NCI-H226 (cell line): Measurements from ENCODE around the gene IDS.
"Not testable (repeated sequence)": the region's sequence is repeated elsewhere in the genome, so short reads cannot be mapped to it uniquely, and the experiment has no call there.

Experiments used
- DNase-seq: peaks from one replicate; pipeline ENCODE4 v3.0.0-alpha.2; 2015

The IDS gene

GRCh38 chrX:149504915-149505651, at the start of gene IDS:
Gene IDS (minus strand): TSS chrX:149505306. CDS start chrX:149505137, 169 bp downstream.
- DNase-seq, result peak; percentile 78

- DNase-seq, result not testable (repeated sequence)
These were observed 46.8 kb upstream of the IDS start for GRCh38 chrX:149551939-149552248.

- DNase-seq, result not testable (repeated sequence)
These were observed 46.3 kb upstream of the IDS start for GRCh38 chrX:149551245-149551938.

DNA sequence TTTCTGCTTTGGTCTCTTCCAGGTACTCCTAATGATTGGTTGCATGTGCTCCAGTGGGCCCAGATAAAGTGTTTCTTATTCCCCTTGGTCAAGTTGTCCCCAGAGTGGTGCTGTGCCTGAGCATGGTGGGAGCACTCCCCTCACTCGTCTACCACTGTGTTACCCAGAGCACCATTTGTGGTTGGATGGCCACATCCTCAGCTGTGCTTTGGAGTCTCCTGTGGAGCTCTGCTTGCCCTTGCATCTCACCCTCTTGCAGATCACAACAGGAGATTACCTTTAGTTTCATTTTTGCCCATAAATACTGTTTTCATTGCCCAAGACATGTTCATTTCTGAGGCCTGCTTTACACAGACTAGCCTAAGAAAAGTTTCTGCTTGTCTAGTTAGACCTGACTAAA, 45.3 kb upstream of the IDS start:
- DNase-seq, result not testable (repeated sequence)

DNA sequence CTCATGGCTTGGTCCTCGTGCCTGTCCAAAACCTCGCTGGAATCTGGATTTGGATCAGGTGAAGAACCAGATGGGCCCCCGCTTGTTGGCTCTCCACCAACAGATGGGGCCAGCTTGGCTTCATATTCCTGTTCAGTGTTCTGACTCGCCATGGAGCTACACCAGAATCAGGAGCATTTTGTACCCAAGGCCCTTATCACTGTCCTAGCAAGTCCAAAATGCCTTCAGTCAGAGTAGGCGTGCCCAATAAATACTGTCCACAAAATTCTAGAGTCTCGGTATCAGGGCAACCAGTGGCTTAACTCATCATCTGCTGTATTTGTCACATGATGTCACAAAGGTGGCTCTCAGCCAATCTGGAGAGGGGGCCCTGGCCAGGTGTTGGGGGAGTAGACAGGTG, 44.6 kb upstream of the IDS start, which contains the start of gene HSFX3:
HSFX3 (minus strand) TSS at position 224 of the 400 bp plus-strand sequence; CDS start at position 152, 72 bp downstream.
- DNase-seq, result not testable (repeated sequence)

DNA sequence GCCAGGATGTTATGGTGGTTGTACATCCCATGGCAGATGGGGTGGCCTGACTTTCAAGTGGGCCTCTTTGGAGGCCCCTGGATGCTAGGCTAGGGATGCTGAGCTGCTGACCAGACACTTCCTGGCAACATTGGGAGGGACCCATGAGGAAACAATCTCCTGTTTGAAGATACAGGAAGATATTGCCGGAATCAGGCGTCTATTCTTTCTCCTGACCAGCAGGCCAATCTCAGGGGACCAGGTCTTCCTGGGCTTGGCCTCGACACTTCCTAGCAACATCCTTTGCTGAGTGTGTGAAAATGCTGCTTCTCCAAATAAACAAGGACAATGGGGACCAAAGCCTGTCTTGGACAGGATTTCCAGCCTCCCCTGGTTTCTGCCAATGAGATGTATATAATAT, 42.7 kb upstream of the IDS start:
- not testable (repeated sequence) for DNase-seq

DNA sequence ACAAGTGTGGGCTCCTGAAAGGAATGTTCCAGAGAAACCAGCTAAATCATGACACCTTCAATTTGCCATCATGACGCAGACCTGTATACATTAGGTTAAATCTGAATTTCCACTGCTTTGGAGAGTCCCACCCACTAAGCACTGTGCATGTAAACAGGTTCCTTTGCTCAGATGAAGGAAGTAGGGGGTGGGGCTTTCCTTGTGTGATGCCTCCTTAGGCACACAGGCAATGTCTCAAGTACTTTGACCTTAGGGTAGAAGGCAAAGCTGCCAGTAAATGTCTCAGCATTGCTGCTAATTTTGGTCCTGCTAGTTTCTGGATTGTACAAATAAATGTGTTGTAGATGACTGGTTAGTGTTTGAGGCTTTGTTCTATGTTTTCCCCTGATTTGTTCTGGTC, 41.9 kb upstream of the IDS start:
- DNase-seq, result not testable (repeated sequence)

DNA sequence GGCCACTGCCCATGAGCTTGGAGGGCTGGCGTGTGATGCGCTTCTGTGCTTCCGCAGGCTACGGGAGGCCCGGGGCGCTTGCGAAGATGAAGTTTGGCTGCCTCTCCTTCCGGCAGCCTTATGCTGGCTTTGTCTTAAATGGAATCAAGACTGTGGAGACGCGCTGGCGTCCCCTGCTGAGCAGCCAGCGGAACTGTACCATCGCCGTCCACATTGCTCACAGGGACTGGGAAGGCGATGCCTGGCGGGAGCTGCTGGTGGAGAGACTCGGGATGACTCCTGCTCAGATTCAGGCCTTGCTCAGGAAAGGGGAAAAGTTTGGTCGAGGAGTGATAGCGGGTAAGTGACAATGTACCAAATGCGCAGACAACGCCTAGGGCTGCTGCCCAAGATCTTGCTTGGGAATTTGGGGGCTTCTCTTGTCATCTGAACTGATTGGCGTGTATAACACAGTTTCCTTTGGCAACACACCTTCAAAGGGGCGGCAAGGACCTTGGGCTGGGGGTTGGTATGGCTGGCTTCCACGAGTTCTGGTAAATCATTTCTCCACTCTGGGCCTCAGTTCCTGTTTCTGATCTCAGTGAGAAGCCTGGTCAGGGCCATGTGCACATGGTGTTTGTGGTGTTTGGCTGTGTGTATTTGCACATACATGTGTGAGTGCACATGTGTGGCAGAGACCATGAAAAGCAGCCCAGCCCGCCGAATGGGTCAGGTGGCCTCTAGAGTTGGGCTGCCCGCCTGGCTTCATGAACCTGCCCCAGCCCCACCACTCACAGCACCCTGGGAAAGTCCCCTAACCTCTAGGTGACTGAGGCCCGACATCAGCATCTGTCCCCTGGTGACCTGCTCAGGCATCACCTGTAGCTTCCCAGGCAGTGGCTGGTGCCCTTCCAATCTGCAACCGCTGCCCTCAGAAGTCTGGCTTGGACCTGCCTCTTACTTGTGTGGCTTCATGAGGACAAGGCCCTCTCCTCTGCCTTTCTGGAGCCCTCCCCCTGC, 40.7 kb upstream of the IDS start:
- DNase-seq, result not testable (repeated sequence)

DNA sequence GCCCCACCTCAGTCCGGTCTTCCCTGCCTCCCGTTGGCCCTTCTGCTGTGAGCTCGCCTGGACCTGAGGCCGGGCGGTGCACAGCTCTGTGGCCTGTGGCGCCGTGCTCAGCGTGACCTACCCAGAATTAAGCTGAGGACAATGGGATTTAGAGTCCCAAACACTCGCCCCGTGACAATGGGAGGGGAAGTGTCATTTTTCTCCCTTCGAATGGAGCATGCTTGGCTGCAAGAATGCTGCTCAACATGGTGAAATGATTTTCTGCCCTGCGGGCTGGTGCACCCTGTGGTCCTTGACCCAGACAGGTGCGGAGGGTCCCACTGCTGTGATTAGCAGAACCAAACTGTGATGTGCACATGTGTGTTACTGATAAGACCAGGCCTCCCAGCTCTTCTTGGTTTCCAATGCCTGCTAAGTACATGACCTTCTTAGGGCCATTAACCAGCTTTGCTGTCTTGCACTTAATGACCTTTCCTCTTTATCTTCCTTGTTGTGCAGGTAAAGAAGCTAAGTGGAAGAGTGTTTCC, 36.5 kb upstream of the IDS start:
- DNase-seq, result no peak

- DNase-seq, result peak; percentile 92
These were observed 35.8 kb upstream of the IDS start, which contains the start of gene EOLA1 for GRCh38 chrX:149540621-149541520. Gene EOLA1 (plus strand): TSS chrX:149541012. CDS start chrX:149545631, 4,619 bp downstream.

DNA sequence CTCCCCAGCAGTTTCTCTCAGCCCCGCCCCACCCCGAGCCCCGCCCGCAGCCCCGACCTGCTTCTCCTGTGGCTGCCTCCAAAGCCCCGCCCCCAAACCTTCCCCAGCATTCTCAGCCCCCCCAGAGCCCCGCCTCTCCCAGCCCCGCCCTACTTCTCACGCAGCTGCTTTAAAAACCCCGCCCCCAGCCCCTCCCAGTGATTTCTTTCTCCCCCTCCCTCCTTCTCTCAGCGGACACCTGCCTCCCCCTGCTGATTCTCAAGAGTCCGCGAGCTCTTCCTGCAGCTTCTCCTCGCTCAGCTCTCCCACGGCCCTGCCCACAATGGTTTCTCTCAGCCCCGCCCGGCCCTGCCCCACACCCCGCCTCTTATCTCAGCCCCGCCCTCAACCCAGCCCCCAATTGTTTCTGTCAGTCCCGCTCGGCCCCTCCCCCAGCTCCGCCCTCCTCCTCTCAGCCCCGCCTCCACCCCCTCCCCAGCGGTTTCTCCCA, 35.1 kb upstream of the IDS start:
- no peak for DNase-seq

- DNase-seq, result peak; percentile 81
These were observed 34.4 kb upstream of the IDS start for GRCh38 chrX:149539283-149540130.

- not testable (repeated sequence) for DNase-seq
These were observed 32.4 kb upstream of the IDS start for GRCh38 chrX:149537474-149537873.

- not testable (repeated sequence) for DNase-seq
These were observed 30.0 kb upstream of the IDS start for GRCh38 chrX:149534926-149535602.

DNA sequence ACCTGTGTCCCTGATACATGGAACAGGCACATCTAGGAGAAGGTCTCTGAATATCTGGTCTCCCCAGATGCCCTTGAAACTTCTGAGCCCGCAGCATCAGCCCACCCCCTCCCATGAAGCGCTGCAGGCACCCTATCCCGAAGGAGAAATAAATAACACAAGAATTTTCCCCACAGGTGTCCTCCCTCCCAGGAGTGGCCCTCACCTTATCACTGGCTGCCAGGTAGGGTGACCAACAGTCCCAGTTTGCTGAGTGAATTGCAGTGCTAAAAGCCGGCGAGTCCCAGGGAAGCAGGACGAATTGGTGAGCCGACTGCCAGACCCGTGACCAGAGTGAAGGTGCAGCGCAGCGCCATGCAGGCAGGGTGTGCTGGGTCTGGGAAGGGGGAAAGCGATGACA, 28.9 kb upstream of the IDS start:
- DNase-seq, result not testable (repeated sequence)

GRCh38 chrX:149532868-149533267, 27.8 kb upstream of the IDS start:
- not testable (repeated sequence) for DNase-seq

- DNase-seq, result no peak
These were observed 26.5 kb upstream of the IDS start for GRCh38 chrX:149531599-149531998.

DNA sequence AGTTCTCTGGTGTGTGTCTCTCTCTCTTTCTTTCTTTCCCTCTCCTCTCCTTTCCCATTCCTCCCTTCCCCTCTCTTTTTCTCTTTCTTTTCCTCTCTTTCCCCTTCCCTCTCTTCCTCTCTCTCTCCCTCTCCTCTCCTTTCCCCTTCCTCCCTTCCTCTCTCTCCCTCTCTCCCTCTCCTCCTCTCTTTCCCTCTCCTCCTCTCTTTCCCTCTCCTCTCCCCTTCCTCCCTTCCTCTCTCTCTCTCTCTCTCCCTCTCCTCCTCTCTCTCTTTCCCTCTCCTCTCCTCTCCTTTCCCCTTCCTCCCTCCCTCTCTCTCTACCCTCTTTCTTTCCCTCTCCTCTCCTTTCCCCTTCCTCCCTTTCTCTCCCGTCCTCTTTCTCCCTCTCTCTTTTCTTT, 23.3 kb upstream of the IDS start:
- DNase-seq, result no peak

- no peak for DNase-seq
These were observed 22.6 kb upstream of the IDS start for GRCh38 chrX:149527705-149528104.
